Measurements from ENCODE around the gene GGCT.

Gene GGCT

GRCh38 chr7:30474485-30474884, 30.1 kb downstream of the GGCT start:
- Histone ChIP-seq H3K27ac (peak overlapping the region; percentile 10), H3K36me3 (replicated peaks) (no peaks in the 10 kb centered on the region), H3K27me3 (replicated peaks) (no peaks in the 10 kb centered on the region), H3K4me3 (ENCODE audit: low read depth, low read length) (no peak overlapping the region)
- DNase-seq = no peak
- TF ChIP-seq, protein P1, sequence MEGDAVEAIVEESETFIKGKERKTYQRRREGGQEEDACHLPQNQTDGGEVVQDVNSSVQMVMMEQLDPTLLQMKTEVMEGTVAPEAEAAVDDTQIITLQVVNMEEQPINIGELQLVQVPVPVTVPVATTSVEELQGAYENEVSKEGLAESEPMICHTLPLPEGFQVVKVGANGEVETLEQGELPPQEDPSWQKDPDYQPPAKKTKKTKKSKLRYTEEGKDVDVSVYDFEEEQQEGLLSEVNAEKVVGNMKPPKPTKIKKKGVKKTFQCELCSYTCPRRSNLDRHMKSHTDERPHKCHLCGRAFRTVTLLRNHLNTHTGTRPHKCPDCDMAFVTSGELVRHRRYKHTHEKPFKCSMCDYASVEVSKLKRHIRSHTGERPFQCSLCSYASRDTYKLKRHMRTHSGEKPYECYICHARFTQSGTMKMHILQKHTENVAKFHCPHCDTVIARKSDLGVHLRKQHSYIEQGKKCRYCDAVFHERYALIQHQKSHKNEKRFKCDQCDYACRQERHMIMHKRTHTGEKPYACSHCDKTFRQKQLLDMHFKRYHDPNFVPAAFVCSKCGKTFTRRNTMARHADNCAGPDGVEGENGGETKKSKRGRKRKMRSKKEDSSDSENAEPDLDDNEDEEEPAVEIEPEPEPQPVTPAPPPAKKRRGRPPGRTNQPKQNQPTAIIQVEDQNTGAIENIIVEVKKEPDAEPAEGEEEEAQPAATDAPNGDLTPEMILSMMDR (IDR thresholded peaks at IDR 0.05; ENCODE audit: low read depth, low read length, missing control alignments) = no peak
- in situ Hi-C loops (cut with HindIII; ENCODE audit: low pct_ligation_motif_present, low sequenced_read_pairs) = no loop called here

DNA sequence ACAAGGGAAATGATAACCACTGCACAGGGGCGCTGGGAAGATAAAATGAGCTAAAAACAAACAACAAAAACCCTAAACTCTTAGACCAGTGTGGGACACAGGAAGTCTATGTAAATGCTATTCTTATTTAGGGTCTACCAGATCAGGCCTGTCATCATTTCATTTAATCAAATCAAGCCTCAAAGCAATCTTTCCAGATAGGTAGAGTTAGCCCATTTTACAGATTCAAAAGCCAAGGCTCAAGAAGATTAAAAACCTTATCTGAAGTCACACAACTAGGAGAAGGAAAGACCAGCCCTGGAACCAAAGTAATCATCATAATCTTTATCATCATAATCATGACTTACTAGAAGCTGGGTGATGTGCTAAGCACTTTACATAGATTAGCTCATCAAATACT, 30.7 kb downstream of the GGCT start:
- Histone ChIP-seq H3K27ac (no peak overlapping the region), H3K36me3 (replicated peaks) (no peaks in the 10 kb centered on the region), H3K27me3 (replicated peaks) (no peaks in the 10 kb centered on the region), H3K4me3 (ENCODE audit: low read depth, low read length) (no peak overlapping the region)
- DNase-seq = no peak
- TF ChIP-seq, protein P1 (IDR thresholded peaks at IDR 0.05; ENCODE audit: low read depth, low read length, missing control alignments) = no peak
- in situ Hi-C loops (cut with HindIII; ENCODE audit: low pct_ligation_motif_present, low sequenced_read_pairs) = no loop called here

DNA sequence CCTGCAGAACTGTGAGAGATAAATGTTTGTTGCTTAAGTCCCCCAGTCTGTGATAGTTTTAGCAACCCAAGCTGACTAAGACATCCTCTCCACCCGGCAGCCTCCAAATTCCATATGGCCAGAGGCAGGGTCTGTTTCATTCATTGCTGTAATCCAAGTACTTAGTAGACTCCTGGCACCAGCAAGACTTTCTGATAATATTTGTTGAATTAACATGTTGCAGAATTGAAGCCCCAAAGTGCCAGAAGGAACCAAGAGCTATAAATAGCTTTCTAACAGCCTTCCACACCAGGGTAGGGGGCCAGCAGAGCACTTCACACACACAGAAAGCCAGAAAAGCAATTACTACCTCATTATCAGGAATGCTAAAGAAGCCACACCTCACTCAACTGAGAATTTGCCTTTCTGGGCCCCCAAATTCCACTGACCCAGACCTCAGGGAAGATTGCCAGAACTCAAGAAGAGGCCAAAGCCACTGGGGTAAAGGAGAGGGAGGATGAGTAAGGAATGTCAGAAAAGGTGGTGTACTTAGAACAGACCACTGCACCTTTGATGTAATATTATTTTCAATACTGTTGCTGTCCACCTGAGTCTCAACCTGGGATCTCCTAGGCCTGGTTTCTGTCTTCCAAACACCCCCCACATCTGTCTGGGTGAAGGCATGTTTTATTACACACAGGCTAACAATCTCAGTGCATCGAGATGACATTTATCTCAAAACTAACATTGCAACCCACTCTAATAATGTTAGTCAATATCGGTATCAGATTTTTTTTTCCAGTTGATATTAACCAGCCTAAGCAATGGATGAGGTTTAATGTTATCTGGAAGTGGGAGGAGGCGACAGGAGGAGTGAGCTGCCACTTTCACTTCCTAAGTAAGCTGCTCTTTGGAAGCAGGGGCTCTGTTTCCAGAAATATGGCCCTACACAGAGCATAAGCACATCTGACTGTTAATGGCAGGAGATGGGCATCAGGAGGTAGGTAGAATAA, 31.5 kb downstream of the GGCT start:
- H3K27ac ChIP-seq = peak overlapping the region; percentile 27
- no peak overlapping the region for H3K4me3 ChIP-seq (ENCODE audit: low read depth, low read length)
- DNase-seq = peak; percentile 42
- in situ Hi-C loops (cut with HindIII; ENCODE audit: low pct_ligation_motif_present, low sequenced_read_pairs) = no loop called here
- H3K36me3 ChIP-seq (replicated peaks) = no peaks in the 10 kb centered on the region
- H3K27me3 ChIP-seq (replicated peaks) = no peaks in the 10 kb centered on the region
- TF ChIP-seq, protein P1 (IDR thresholded peaks at IDR 0.05; ENCODE audit: low read depth, low read length, missing control alignments) = no peak

DNA sequence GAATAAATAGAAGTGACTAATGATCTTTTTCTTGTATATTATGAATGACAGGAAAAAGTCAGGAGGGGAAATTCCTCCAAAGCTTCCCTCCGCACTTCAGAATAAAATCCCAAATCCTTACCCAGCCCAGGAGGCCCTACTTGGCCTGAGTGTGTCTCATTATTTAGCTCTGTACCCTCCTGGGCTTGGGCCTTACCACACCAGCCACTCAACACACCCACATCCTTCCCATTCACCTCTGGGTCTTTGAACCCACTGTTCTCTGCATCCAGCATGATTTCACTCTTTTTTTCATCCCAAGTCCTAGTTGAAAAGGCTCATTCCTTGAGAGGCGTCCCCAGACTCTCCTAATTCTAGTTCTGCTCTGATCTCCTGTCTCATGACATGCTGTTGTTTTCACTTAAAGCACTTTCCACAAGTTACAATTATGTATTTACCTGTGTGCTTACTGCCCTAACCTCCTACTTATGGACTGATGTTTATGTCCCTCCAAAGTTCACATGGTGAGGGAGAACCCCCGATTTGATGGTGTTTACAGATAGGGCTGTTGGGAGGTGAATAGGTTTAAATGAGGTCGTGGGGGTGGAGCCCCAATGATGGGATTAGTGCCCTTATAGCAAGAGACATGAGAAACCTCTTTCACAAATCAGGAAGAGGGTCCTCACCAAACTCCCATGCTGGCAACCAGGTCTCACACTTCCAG, 32.4 kb downstream of the GGCT start:
- TF ChIP-seq, protein P1 (IDR thresholded peaks at IDR 0.05; ENCODE audit: low read depth, low read length, missing control alignments) = no peak
- in situ Hi-C loops (cut with HindIII; ENCODE audit: low pct_ligation_motif_present, low sequenced_read_pairs) = no loop called here
- no peaks in the 10 kb centered on the region for H3K36me3 ChIP-seq (replicated peaks)
- H3K27me3 ChIP-seq (replicated peaks) = no peaks in the 10 kb centered on the region
- no peak for DNase-seq
- peak overlapping the region; percentile 27 for H3K27ac ChIP-seq
- no peak overlapping the region for H3K4me3 ChIP-seq (ENCODE audit: low read depth, low read length)

GRCh38 chr7:30471205-30471604, 33.4 kb downstream of the GGCT start:
- H3K4me3 ChIP-seq (ENCODE audit: low read depth, low read length) = no peak overlapping the region
- DNase-seq = no peak
- no peaks in the 10 kb centered on the region for H3K36me3 ChIP-seq (replicated peaks)
- H3K27ac ChIP-seq = peak overlapping the region; percentile 85
- TF ChIP-seq, protein P1 (IDR thresholded peaks at IDR 0.05; ENCODE audit: low read depth, low read length, missing control alignments) = no peak
- H3K27me3 ChIP-seq (replicated peaks) = no peaks in the 10 kb centered on the region
- in situ Hi-C loops (cut with HindIII; ENCODE audit: low pct_ligation_motif_present, low sequenced_read_pairs) = no loop called here

All from brain microvascular endothelial cell (primary cell).